Duodenal mucosa (tissue), 2 donors: ENCODE measurements around the gene S100G.

Experiments used
- H3K27ac ChIP-seq: one replicate; pipeline ENCODE4 v1.7.0; 2013; ENCODE audit warnings: low read depth, low read length
- H3K27me3 ChIP-seq, 2 donors: one replicate each; pipeline ENCODE4 v1.7.0; 2013; ENCODE audit warnings: low read length in 2 of 2, control low read depth in 1 of 2; ENCODE audit not compliant: insufficient read depth in 2 of 2, control insufficient read depth in 1 of 2
- H3K36me3 ChIP-seq, 2 donors: one replicate each; pipeline ENCODE4 v1.7.0; 2013; ENCODE audit warnings: low read length in 2 of 2, control low read depth in 1 of 2; ENCODE audit not compliant: insufficient read depth in 2 of 2, control insufficient read depth in 1 of 2
- H3K4me1 ChIP-seq, 2 donors: one replicate each; pipeline ENCODE4 v1.7.0; 2013; ENCODE audit warnings: low read length in 2 of 2, control low read depth in 1 of 2; ENCODE audit not compliant: insufficient read depth in 2 of 2, control insufficient read depth in 1 of 2
- H3K4me3 ChIP-seq, 2 donors: one replicate each; pipeline ENCODE4 v1.7.0; 2013; ENCODE audit warnings: low read length in 2 of 2, low read depth in 1 of 2
- H3K9ac ChIP-seq, 2 donors: one replicate each; pipeline ENCODE4 v1.7.0; 2013; ENCODE audit warnings: low read length in 2 of 2, low read depth in 1 of 2
- H3K9me3 ChIP-seq, 2 donors: one replicate each; pipeline ENCODE4 v1.7.0; 2013; ENCODE audit warnings: low read length in 2 of 2, control low read depth in 1 of 2; ENCODE audit not compliant: control insufficient read depth in 1 of 2

S100G gene

DNA sequence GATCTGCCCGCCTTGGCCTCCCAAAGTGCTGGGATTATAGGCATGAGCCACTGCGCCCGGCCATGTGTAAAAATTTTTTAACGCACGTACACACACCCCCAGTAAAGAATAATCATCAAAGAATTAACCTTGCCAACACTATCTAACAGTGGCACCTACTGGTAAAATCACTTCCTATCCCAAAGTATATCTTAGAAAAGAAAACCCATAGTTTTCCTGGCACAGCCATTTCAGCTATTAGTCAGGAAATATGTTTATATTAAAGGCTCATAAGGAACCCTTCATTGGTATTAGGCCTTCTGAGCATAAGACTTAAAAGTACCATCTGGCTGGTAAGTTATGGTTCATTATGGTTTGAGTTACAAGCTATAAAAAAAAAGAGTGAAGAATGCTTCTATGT lies 14.1 kb downstream of the S100G start:
- Histone ChIP-seq H3K36me3 (peaks cover 0 to 5% of the 10 kb centered on the region in 2 donors), H3K9me3 (no peaks in the 10 kb centered on the region)

DNA sequence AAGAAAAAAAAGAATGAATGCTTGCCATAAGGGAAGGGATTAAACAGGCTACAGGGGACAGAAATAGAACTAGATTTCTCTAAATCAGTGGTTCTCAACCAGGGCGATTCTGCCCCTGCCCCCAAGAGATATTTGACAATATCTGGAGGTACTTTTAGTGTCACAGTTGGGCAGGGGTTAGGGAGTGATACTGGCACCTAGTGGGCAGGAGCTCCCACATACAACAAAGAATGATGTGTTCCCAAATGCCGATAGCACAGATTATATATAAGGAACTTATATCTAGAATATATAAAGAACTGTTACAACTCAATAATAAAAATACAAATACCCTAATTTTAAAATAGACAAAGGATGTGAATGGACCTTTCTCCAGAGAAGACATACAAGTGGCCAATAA lies 14.7 kb downstream of the S100G start:
- no peaks in the 10 kb centered on the region for H3K27me3 ChIP-seq
- no peak overlapping the region for H3K4me3 ChIP-seq
- no peak overlapping the region for H3K27ac ChIP-seq
- peaks cover 0 to 5% of the 10 kb centered on the region in 2 donors for H3K36me3 ChIP-seq
- H3K4me1 ChIP-seq: no peaks in the 10 kb centered on the region
- H3K9ac ChIP-seq: no peak overlapping the region
- H3K9me3 ChIP-seq: no peaks in the 10 kb centered on the region

More for the DNA sequence above, 14.1 kb downstream of the S100G start:
- H3K4me3 ChIP-seq: no peak overlapping the region
- no peaks in the 10 kb centered on the region for H3K4me1 ChIP-seq
- H3K9ac ChIP-seq: no peak overlapping the region
- H3K27ac ChIP-seq: no peak overlapping the region
- no peaks in the 10 kb centered on the region for H3K27me3 ChIP-seq

DNA sequence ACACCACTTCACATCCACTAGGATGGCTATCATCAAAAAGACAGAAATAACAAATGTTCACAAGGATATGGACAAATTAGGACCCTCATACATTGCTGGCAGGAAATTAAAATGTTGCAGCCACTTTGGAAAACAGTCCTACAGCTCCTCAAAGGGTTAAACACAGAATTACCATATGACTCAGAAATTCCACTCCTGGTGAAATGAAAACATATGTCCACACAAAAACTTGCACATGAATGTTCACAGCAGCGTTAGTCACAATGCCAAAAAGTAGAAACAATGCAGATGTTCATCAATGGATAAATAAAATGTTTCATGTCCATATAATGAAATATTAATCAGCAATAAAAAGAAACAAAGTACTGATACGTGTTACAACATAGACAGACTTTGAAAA lies 15.1 kb downstream of the S100G start:
- Histone ChIP-seq H3K4me3 (no peak overlapping the region), H3K27ac (no peak overlapping the region), H3K9ac (no peak overlapping the region), H3K9me3 (no peaks in the 10 kb centered on the region), H3K27me3 (no peaks in the 10 kb centered on the region), H3K4me1 (no peaks in the 10 kb centered on the region), H3K36me3 (peaks cover 0 to 5% of the 10 kb centered on the region in 2 donors)

DNA sequence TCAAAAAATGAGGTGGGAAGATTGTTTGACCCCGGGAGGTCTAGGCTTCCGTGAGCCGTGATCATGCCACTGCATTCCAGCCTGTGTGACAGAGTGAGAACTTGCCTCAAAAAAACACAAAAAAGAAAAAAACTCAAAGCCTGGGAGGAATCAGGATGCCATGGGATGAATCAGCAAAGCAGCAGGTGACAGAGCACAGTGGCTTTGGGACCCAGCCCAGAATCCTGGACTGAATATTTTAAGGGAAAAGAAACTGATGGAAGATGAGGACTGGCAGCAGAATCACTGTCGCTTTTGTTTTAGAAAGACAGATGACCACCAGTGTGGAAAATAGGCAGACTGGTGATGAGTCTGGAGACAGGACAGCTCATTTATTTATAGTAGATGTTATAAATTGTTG lies 16.6 kb downstream of the S100G start:
- Histone ChIP-seq H3K4me1 (no peaks in the 10 kb centered on the region), H3K27me3 (no peaks in the 10 kb centered on the region), H3K27ac (no peak overlapping the region), H3K4me3 (no peak overlapping the region), H3K9me3 (no peaks in the 10 kb centered on the region), H3K9ac (no peak overlapping the region), H3K36me3 (peaks cover 0 to 5% of the 10 kb centered on the region in 2 donors)

DNA sequence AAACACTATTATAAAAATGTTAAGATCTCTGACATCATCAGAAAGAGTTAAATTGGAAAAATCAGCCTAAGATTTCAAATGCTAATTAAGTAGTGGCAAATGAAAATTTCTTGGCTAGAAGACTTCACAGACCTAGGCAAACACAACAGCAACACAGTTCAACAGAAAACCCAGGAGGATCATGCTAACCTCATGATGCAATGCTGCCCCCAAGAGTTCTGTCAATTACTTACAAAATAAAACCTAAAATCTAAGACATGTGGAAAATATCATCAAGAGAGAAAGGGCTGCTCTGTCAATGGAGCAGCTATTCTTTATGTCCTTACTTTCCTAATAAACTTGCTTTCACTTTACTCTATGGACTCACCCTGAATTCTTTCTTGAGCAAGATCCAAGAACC lies 21.0 kb downstream of the S100G start:
- Histone ChIP-seq H3K27ac (no peak overlapping the region), H3K9me3 (no peaks in the 10 kb centered on the region), H3K4me1 (no peaks in the 10 kb centered on the region), H3K9ac (no peak overlapping the region), H3K27me3 (no peaks in the 10 kb centered on the region), H3K4me3 (no peak overlapping the region), H3K36me3 (peaks cover 0 to 2% of the 10 kb centered on the region in 2 donors)

DNA sequence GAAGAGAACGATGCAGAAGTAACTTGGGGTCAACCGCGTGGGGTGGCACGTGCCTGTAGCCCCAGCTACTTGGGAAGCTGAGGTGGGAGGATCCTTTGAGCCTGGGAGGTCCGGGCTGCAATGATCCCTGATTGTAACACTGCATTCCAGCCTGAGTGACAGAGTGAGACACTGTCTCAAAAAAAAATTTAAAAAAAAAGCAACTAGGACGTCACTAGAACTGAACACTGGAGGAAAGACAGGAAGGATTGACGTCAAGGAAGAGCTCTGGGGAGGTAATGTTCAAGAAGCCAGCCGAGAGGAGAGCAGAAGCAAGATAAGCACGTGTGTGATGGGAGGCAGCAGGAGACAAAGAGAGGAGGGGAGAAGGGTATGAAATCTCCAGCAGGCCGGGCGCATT lies 28.7 kb downstream of the S100G start:
- Histone ChIP-seq H3K4me3 (no peak overlapping the region), H3K9ac (no peak overlapping the region), H3K27ac (no peak overlapping the region), H3K36me3 (peaks cover 6 to 17% of the 10 kb centered on the region in 2 donors), H3K27me3 (no peaks in the 10 kb centered on the region), H3K4me1 (no peaks in the 10 kb centered on the region), H3K9me3 (no peaks in the 10 kb centered on the region)

DNA sequence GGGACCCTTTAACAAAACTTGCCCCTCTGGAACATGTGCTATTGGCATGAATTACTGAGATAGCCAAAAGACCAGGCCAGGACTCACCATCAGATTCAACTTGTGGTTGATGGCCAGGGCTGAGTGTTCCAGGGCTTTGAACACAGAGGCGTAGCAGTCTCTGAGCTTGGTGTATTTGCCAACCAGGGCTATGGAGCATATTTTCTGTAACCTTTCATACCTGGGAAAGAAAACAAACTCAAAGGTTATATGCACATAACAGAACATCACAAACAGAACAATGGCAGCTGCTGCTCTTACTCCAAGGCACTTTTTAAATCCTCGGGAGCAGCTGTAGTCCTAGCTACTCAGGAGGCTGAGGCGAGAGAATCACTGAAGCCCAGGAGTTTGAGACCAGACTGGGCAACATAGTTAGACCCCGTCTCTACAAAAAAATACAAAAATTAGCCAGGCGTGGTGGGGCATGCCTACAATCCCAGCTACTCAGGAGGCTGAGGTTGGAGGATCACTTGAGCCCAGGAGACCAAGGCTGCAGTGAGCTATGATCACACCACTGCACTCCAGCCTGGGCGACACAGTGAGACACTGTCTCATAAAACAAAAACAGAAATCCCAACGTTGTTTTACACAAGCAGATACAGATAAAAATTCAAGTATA lies 33.2 kb downstream of the S100G start:
- no peaks in the 10 kb centered on the region for H3K9me3 ChIP-seq
- H3K4me3 ChIP-seq: no peak overlapping the region
- H3K27me3 ChIP-seq: no peaks in the 10 kb centered on the region
- H3K36me3 ChIP-seq: peaks cover 4 to 21% of the 10 kb centered on the region in 2 donors
- H3K9ac ChIP-seq: no peak overlapping the region
- H3K27ac ChIP-seq: no peak overlapping the region
- H3K4me1 ChIP-seq: no peaks in the 10 kb centered on the region

DNA sequence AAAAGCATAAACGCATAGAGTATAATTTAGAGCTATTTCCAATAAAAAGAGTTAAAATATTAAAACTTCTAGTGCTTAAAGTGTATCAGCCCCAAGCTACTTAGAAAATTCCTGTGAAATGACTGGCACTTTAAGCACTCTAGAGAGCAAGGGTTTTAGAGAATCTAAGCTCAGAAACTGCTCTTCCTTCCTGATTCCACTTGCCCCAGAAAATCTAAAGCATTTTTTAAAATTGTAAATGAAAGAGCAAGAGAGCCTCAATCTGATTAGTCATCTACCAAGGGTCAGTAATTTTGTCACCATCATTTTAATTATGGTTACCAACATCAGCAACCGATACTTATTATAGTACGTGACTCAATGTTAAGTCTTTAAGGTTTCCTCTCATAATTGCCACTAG lies 37.6 kb downstream of the S100G start:
- Histone ChIP-seq H3K27me3 (no peaks in the 10 kb centered on the region), H3K9me3 (no peaks in the 10 kb centered on the region), H3K4me1 (no peaks in the 10 kb centered on the region), H3K36me3 (peaks cover 3 to 30% of the 10 kb centered on the region in 2 donors), H3K4me3 (no peak overlapping the region), H3K27ac (no peak overlapping the region), H3K9ac (no peak overlapping the region)

DNA sequence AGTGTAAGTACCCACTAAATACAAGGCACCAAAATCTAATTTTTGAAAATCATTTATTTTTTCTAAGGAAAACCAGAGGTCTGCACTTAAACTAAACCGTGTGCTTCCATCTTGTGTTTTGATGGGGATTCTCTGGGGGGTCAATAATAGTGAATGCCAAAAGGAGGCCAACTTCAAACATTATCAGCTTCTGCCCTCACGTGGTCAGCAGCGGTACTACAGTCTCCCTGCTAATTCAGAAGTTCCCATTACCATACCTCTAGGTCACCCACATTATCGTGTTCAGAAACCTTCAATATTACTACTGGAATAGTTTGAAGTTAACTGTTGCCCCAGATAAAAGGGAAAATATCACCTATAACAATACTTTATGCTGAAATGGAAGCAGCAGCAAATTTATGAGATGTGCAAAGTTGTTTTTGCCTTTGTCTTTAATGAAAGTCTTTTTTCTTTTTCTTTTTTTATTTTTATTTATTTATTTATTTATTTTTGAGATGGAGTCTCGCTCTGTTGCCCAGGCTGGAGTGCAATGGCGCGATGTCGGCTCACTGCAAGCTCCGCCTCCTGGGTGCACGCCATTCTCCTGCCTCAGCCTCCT lies 45.2 kb downstream of the S100G start:
- peaks cover 0 to 26% of the 10 kb centered on the region in 2 donors for H3K36me3 ChIP-seq
- H3K27me3 ChIP-seq: no peaks in the 10 kb centered on the region

DNA sequence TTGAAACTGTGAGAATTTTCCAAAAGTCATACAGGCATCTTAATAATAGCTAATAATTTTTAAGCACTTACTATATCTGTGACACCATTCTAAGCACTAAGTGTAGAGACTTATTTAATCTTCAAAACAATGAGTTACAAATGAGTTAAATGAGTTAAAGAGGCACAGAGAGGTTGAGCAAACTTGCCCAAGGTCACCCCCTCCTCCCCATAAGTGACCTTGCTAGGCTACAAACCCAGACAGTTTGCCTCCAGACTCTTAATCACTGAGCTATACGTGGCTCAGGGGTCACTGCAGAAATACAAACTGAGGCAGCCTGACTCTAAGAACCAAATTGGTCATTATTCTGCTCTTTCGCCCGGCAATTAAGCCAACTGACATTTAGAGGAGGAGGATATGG lies 47.0 kb downstream of the S100G start:
- no peaks in the 10 kb centered on the region for H3K27me3 ChIP-seq
- H3K9me3 ChIP-seq: no peaks in the 10 kb centered on the region
- peaks cover 0 to 13% of the 10 kb centered on the region in 2 donors for H3K36me3 ChIP-seq
- no peak overlapping the region for H3K9ac ChIP-seq
- no peaks in the 10 kb centered on the region for H3K4me1 ChIP-seq
- no peak overlapping the region for H3K4me3 ChIP-seq
- H3K27ac ChIP-seq: no peak overlapping the region

More for the DNA sequence above, 45.2 kb downstream of the S100G start:
- Histone ChIP-seq H3K4me3 (no peak overlapping the region), H3K4me1 (no peaks in the 10 kb centered on the region), H3K9ac (no peak overlapping the region), H3K9me3 (no peaks in the 10 kb centered on the region), H3K27ac (no peak overlapping the region)
